Measurements from ENCODE around the gene MCEMP1.

The MCEMP1 gene, protein sequence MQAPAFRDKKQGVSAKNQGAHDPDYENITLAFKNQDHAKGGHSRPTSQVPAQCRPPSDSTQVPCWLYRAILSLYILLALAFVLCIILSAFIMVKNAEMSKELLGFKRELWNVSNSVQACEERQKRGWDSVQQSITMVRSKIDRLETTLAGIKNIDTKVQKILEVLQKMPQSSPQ

DNA sequence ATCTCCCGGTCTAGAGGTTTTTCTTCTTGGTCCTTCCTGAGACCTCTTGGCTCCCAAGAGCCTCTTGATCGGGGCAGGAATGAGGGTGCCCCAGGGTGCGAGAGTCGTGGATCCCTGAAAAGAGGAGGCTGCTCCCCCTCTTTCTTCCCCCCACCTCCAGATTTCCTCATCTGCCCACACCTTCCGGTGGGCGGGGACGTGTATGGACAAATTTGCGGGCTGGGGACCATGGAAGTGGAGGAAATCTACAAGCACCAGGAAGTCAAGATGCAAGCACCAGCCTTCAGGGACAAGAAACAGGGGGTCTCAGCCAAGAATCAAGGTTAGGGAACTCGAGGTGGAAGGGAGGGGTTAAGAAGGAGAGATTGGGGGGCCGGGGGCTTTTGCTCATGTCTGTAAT lies at the start of gene MCEMP1:
Gene MCEMP1 (plus strand): TSS at position 237 of the 400 bp plus-strand sequence. CDS start 31 bp downstream, at position 268.
- DNase-seq (ENCODE audit: low spot score): no peak

DNA sequence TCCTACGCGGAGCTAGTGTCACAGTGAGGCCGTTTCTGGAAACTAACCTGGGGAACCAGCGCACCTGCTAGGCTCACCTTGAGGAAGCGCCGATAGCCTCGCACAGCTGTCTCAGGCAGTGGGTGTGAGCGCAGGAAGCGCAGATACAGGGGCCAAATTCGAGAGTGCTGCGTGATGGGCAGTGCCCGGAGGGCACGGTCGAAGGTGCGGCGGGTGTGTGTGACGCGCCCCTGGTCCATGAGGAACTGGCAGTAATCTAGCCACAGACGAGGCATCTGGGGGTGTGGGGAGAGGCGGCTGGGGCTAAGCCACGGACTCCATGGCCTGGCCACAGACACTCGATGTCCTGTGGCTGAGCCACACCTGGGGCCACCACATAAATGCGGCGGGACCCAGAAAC lies 49.7 kb upstream of the MCEMP1 start:
- no peak for DNase-seq (ENCODE audit: low spot score)

DNA sequence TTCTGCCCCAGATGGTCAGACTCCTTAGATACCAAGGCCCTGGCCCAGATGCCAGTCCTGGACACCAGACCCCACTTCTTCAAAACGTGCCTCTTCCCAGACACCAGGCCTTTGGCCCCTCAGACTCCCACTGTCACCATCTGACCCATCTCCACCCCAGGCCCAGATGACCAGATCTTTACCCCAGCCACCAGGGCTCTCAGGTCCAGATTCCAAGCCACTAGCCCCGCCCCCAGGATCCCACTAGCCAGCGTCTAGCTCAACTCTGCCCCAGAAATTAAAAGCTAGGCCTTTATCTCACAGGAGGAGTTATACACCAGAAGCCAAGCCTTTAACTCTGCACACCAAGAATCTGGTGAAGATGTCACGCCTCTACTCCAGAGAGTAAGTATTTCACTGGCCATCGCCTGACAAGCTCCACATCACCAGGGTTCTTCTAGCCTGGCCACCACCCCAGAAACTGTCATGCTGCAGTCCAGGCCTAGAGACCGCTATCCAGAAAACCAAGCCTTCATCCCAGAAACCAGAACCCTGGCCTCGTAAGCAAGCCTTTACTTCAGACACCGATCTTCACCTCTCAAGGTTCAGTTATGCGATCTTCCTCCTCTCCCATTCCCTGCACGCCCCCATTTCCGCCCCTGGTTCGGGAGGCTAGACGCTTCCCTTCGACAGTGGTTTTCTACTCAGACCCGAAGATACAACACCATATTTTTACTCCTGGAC lies 48.1 kb upstream of the MCEMP1 start:
- no peak for DNase-seq (ENCODE audit: low spot score)

DNA sequence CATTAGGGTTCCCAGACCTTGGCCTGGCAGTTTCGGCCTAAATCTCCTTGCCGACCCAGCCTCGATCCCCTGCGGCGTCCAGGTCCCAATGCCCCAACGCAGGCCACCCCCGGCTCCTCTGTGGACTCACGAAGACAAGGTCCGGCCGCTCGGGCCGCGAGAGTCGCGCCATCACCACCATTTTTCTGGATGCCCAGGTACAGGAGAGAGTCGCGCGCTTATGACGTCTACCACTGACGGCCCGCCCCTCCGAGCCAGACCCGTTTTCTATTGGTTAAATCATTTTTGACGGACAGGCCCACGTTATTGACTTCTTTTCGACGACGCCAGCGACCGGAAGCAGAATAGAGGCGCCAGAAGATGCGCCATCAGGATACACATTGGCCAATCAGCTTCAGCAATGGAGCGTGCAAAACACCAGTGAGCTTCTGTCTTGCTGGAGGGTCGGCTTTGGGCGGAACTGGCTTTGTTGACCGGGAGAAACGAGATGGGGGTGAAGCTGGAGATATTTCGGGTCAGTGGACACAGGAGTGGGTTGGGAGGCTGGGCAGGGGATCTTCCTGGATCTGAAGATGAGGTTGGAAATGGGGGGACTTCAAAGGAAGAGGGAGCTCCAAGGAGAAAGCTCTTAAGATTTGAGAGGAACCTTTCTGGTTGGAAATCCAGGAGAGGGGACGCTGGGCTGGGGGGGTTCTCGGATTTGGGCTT lies 47.4 kb upstream of the MCEMP1 start, which contains the start of the genes PET100 and XAB2:
Gene PET100 (plus strand): TSS at position 447 of the 708 bp plus-strand sequence. CDS start 41 bp downstream, at position 488.
Gene XAB2 (minus strand): TSS at position 199 of the 708 bp plus-strand sequence. CDS start 18 bp downstream, at position 181.
- peak; percentile 99 for DNase-seq (ENCODE audit: low spot score)

DNA sequence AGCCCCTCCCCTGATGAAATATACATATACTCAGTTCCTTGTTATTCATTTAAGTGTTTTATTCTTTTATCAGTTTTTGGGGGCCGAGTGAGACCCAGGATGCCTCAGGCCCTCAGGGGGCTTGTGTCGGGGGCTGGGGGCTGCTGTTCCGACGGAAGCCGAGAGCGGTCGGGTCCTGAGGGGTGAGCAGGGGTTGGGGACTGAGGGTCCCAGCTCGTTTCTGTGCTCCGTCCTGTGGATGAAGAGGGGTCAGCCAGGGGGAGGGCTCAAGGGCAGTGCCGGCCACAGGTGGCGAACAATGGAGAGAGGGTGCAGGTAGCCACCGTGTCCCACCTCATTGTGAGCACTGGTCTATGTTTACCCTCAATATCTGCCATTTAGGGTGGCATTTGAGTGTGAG lies 45.3 kb upstream of the MCEMP1 start:
- no peak for DNase-seq (ENCODE audit: low spot score)

DNA sequence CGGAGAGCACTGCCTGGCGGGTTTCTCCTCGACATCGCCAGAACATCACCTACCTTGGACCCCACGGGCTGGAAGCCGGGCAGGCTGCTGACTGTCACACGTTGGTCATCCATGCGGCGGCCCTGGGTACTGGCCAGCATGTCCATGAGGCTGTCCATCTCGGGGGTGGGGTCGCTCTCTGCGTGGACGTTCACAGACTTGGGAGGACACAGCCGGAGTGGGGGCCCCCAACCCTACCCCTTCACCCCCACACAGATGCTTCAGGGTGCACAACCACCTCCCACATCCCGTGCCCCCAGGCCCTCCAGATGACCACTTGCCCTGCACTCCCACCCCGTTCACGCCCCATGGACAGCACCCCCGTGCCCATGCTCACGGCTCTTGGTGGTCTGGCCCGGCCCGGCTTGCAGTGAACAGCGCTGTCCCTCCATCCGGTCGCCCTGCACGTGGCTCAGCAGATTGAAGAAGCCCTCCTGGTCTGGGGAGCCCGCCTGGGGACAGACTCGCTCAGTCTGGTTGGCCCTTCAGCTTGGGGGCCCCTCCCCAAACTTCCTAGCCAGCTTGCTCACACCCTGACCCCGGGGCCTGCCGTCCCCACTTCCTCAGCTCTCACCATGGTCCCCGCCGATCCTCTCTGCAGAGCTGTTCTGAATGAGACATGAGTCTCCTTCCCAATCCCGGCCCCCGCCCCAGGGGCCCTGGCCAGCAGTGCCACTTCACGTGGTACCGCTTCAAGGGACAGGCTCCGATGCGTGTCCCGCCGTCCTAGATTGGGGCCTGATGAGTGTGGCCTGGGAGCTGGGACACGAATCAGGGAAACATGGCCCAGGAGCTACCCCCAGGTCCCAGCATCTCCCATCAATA lies 44.3 kb upstream of the MCEMP1 start:
- DNase-seq (ENCODE audit: low spot score): no peak

DNA sequence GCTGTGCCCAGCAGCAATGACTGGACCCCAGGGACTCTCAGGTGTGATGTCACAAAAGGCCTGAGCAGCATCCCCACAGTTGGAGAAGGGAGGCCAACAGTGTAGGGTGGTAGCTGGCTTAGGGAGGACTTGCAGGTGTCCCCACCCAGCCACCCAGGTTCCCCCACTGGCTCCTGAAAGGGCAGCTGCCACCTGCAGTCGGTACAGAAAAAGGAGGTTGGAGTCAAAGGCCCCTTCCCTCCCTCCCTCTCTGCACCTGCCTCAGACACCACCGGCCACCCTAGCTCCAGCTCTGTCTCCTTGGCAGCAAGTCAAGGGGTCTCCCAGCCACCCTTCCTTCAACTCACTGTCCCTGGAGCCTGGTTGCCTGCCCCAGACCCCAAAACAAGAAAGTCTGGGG lies 43.2 kb upstream of the MCEMP1 start, which contains the start of gene PCP2:
Gene PCP2 (minus strand): TSS at position 22 of the 400 bp plus-strand sequence. CDS start 262 bp downstream, outside the sequence.
- DNase-seq (ENCODE audit: low spot score): no peak

DNA sequence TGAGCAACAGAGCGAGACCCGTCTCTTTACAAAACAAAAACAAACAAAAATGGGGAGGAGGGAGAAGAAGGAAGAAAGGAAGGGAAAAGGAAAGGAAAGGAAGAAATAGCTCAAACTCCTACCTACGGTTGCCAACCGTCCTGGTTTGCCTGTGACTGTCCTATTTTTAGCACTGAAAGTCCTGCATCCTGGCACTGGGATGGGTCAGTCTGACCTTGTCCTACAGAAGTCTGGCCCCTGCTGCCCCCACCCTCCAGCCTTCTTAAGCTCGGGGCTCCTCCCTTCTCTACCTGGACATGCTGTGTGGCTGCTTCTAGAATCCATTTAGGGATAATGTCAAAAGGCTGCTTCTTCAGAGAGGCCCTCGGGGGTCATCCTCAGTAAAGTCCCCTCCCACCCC lies 41.2 kb upstream of the MCEMP1 start:
- DNase-seq (ENCODE audit: low spot score): no peak

DNA sequence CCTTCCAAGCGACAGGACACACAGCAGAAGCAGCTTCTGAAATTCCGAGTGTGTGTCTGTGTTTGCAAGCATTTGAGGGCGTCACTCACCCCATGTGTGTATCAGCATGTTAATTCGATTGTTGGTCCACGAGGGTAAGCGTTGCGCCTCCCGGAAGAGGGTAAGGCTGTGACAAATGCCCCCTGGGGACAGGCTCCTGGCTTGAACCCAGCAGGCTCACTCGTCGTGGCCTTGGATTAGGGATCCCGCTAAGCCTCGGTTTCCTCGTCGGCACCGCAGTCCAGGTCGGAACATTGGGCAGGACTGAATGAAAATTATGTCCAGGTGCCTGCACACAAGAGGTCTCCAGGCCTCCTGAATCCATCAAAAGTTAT lies 40.6 kb upstream of the MCEMP1 start:
- no peak for DNase-seq (ENCODE audit: low spot score)

DNA sequence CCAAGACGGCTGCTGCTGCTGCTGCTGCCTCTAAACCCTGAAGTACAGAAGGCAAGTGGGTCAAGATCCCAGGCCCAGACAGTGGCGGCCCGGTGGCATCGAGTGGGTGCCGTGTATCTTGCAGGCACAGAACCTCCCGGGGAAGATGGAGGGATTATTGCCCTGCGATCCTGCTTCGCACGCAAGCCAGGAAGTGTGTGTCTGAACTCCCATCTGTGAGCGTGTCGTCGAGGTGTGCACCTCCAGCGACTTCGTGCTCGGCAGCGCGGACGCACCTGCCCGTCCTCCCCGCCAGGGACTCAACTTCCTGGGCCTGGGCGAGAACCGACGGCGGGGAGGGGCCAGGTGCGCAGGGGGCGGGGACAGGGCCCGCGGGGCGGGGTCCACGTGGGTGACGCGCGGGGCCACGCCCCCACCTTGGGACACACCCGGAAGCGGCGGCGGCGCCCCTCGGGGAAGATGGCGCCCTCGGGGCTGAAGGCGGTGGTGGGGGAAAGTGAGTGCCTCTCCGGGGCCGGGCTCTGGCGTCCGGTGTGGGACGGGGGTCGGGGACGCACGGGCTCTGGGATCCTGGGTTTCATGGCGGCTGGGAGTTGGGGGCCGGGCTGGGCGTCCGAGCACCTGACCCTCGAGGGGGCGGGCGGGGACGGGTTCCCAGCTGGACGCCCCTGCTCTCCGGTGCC lies 40.1 kb upstream of the MCEMP1 start, which contains the start of gene STXBP2:
Gene STXBP2 (plus strand): TSS at position 420 of the 683 bp plus-strand sequence. CDS start 40 bp downstream, at position 460.
- DNase-seq (ENCODE audit: low spot score): no peak

DNA sequence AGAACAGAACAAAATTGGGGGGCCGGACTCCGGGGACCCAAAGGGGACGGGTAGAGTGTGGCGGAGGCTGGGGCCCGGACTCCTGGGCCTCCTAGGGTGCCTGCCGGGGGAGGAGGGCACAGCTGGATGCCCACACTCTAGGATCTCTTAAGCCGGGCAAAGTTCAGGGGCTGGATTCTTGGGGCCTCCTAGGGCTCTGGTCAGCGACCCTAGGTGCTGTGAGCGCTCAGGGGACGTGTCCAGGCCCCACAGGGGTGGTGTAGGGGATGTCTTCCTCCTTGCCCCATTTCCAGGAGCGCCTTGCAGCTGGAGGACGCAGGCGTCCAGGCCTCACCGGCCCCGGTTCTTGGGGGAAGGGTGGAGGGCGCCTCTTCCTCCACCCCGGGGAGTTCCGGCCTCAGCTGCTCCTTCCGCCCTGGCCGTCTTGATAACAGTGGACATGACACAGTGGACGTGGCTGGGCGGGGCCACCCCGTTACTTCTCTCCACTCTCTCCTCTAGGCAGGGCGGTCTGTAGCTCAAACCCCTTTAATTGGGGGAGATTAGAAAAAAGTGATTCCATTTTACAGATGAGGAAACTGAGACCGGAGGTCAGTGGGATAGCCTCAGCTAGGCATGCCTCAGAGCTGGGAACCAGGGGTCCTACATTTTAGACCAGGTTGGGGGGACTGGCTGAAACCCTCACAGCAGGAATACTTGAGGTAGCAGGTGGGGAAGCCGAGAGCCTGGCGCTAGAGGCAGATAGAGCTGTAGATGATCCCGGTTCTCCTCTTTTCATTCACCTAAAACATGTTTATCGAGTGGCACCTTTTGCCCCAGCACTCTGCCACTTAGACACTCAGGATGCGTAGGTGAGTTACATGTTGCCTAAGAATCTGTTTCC lies 39.3 kb upstream of the MCEMP1 start:
- no peak for DNase-seq (ENCODE audit: low spot score)

DNA sequence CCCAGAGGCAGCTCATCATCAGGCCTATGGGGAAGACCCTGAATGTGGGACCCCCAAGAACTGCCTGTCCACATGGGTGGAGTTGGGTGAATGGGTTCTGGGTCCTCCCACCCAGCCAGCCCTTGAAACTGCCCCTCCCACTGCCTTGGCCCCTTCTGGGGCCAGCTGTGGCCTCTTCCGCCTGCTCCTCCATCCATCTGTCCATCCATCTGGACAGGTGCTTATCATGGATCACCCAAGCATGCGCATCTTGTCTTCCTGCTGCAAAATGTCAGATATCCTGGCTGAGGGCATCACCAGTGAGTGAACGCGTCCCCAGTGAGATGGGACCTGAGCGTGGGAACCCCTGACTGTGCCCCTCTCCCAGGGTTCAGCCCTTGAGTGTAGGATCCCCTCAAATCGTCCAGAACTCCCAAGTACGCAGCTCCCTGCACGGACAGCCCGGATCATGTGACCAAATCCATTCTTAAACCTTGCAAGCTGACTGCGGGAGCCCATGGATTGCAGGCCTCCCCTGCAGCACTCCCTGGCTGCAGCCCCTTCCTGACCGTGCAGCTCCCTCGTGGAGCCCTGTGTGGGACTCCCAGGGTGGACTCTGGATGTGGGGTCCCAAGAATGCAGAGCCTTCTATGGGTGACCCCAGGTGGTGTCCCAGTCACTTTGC lies 38.0 kb upstream of the MCEMP1 start:
- no peak for DNase-seq (ENCODE audit: low spot score)

DNA sequence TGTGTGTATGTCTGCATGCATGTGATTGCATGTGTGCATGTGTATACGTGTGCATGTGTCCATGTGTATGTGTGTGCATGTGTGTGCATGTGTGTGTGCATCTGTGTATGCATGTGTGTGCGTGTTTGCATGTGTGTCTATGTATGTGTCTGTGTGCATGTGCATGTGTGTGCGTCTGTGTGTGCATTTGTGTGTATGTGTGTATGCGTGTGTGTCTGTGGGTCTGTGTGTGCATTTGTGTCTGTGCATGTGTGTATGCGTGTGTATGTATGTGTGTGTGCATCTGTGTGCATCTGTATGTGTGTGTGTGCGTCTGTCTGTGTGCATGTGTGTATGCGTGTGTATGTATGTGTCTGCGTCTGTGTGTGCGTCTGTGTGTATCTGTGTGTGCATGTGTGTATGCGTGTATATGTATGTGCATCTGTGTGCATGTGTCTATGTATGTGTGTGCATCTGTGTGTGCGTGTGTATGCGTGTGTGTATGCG lies 37.0 kb upstream of the MCEMP1 start:
- no peak for DNase-seq (ENCODE audit: low spot score)

DNA sequence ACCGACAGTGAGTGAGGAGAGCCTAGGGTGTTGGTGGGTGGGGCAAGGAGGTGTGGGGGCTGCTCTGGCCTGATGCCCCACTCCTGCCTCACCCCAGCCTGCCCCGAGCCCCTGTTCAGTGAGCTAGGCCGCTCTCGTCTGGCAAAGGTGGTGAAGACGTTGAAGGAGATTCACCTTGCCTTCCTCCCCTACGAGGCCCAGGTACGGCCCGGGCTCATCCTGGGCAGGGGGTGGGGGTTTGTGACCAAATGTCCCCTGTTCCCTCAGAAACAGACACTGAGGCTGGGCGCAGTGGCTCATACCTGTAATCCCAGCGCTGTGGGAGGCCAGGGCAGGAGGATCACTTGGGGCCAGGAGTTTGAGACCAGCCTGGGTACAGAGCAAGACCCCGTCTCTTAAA lies 36.1 kb upstream of the MCEMP1 start:
- DNase-seq (ENCODE audit: low spot score): no peak

DNA sequence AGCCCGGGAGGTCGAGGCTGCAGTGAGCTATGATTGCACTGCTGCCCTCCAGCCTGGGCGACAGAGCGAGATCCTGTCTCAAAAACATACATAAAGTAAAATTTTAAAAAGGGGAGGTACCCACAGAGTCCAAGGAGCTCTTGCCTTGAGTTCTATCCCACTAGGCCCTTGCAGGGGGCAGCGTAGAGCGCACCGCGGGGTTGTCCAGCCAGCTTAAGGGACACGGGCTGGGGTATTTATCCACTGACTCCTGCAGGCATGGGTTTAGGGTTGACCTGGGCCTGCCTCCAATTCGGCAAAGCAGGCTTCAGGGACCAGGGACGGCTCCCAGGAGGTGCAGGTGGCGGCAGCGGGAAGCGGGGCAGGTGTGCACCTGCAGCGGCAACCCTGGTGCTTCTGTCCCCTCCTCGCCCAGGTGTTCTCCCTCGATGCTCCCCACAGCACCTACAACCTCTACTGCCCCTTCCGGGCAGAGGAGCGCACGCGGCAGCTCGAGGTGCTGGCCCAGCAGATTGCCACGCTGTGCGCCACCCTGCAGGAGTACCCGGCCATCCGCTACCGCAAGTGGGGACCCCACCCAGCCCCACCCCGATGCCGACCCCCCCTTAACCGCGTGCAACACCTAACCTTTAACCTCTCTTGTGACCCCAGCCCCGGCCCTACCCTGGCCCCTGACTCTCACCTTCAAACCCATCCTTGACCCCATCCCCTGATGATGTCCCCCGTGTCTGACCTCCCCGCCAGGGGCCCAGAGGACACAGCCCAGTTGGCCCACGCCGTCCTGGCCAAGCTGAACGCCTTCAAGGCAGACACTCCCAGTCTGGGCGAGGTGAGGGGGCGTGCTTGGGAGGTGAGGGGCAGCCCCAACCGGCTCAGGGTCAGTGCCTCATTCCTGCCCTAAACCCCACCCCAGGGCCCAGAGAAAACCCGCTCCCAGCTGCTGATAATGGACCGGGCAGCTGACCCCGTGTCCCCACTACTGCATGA lies 35.3 kb upstream of the MCEMP1 start:
- DNase-seq (ENCODE audit: low spot score): no peak

DNA sequence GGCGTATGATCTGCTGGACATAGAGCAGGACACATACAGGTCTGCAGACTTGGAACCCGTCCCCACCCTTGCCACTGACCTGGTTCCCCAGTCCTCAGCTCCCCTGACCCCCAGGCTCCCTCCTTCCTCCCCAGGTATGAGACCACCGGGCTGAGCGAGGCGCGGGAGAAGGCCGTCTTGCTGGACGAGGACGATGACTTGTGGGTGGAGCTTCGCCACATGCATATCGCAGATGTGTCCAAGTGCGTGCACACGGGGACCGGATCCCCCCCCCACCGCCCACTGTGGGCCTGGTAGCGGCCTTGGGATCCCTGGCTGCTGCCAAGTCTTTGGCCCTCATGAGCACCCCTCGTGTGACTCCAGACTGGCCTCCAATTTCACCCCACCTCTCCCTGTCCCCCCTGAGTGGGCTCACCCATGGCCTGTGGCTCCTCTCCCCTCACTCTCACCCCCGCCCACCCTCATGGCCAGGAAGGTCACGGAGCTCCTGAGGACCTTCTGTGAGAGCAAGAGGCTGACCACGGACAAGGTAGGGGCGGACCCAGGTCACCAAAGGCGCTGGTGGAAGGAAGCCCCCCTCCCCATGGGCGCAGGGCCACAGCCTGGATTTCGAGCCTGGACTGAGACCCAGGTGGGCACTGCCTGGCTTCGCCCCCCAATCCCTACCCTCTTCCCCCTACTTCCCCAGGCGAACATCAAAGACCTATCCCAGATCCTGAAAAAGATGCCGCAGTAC lies 34.4 kb upstream of the MCEMP1 start:
- DNase-seq (ENCODE audit: low spot score): no peak

DNA sequence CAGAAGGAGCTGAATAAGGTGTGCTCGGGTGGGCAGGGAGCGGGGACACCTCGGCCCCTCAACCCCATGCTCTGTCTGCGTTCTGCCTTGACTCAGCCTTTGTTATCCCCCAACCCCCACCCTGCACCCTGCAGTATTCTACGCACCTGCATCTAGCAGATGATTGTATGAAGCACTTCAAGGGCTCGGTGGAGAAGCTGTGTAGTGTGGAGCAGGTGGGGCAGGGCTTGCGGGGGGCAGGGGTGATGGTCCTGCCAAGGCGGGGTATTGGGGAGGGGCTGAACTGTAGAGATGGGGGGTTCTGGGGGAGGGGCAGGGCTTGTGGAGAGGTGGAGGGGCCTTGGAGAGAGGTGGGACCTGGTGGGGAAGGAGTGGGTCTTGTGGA lies 33.9 kb upstream of the MCEMP1 start:
- DNase-seq (ENCODE audit: low spot score): no peak

Data from pons (tissue), 1 donor.